Measurements from ENCODE around the gene MIER2. TPM values are rescaled to one million over a fixed set of nuclear protein-coding genes. Genes with fewer than 3 reads are reported as not detected.
"Not testable (repeated sequence)": the region's sequence is repeated elsewhere in the genome, so short reads cannot be mapped to it uniquely, and the experiment has no call there.

The MIER2 gene, protein sequence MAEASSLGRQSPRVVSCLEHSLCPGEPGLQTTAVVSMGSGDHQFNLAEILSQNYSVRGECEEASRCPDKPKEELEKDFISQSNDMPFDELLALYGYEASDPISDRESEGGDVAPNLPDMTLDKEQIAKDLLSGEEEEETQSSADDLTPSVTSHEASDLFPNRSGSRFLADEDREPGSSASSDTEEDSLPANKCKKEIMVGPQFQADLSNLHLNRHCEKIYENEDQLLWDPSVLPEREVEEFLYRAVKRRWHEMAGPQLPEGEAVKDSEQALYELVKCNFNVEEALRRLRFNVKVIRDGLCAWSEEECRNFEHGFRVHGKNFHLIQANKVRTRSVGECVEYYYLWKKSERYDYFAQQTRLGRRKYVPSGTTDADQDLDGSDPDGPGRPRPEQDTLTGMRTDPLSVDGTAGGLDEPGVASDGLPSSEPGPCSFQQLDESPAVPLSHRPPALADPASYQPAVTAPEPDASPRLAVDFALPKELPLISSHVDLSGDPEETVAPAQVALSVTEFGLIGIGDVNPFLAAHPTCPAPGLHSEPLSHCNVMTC
- total RNA-seq: 30.7 TPM

DNA sequence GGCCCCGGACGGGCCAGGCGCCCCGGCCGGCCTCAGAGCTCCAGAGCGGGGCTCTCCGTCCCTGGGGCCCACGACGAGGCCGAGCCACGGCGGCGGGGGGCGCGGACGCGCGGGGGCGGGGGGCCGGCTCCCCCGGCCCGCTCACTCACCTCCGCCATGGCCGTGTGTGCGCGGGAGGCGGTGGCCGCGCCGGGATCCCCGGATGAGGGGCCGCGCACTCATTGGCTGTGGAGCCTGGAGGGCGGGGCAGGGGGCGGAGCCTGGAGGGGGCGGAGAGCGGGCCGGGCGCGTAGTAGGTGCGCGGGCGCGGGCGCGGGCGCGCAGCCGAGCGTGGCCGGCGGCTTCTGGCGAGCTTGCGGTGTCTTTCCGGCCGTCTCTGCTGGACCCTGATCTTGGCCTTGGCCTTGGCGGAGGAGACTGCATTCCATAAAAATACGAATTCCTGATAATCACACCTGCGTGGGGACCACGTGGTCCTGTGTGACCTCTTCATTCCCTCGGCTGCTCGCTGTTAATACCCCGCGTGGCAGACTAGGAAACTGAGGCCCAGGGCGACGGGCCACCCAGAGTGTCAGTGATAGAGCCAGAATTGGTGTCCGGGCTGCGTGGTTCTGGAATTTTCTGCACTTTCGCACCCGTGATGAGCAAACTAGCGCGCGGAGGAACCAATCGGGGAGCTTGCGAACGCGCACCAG, at the start of gene MIER2:
Gene MIER2, minus strand, starts transcription at position 172 of the 695 bp plus-strand sequence. Its CDS starts 14 bp downstream, at position 158.
- Histone ChIP-seq H3K27me3 (no peaks in the 10 kb centered on the region), H3K27ac (peak within 1 kb of the TSS; percentile 85), H3K4me3 (peak within 1 kb of the TSS; percentile 85 to 90), H3K9me3 (no peaks in the 10 kb centered on the region), H3K36me3 (no peaks in the 10 kb centered on the region), H3K4me1 (peaks cover 44% of the 10 kb centered on the region)
- TF ChIP-seq, protein P1, sequence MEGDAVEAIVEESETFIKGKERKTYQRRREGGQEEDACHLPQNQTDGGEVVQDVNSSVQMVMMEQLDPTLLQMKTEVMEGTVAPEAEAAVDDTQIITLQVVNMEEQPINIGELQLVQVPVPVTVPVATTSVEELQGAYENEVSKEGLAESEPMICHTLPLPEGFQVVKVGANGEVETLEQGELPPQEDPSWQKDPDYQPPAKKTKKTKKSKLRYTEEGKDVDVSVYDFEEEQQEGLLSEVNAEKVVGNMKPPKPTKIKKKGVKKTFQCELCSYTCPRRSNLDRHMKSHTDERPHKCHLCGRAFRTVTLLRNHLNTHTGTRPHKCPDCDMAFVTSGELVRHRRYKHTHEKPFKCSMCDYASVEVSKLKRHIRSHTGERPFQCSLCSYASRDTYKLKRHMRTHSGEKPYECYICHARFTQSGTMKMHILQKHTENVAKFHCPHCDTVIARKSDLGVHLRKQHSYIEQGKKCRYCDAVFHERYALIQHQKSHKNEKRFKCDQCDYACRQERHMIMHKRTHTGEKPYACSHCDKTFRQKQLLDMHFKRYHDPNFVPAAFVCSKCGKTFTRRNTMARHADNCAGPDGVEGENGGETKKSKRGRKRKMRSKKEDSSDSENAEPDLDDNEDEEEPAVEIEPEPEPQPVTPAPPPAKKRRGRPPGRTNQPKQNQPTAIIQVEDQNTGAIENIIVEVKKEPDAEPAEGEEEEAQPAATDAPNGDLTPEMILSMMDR (IDR thresholded peaks at IDR 0.05): no peak
- TF ChIP-seq POLR2A (IDR thresholded peaks at IDR 0.05) (no peak), POLR2AphosphoS5 (IDR thresholded peaks at IDR 0.05; ENCODE audit: insufficient read depth in 1 of 2, low read depth in 1 of 2) (peak in 1 of 2 donors; percentile 32)
- DNase-seq (ENCODE audit: extremely low spot score in 2 of 2): no peak
- intact Hi-C loops (cut with DNase I): no loop called here

DNA sequence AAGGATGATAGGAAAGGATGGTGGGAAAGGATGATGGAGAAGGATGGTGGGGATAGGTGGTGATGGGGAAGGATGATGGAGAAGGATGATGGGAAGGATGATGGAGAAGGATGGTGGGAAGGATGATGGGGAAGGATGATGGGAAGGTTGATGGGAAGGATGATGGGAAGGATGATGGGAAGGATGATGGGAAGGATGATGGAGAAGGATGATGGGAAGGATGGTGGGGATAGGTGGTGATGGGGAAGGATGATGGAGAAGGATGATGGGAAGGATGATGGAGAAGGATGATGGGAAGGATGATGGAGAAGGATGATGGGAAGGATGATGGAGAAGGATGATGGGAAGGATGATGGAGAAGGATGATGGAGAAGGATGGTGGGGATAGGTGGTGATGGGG, 49.0 kb upstream of the MIER2 start:
- intact Hi-C loops (cut with DNase I); H3K9me3 ChIP-seq; H3K4me1 ChIP-seq; H3K27me3 ChIP-seq; H3K4me3 ChIP-seq; H3K27ac ChIP-seq; H3K36me3 ChIP-seq; DNase-seq (ENCODE audit: extremely low spot score in 2 of 2): not testable (repeated sequence)

DNA sequence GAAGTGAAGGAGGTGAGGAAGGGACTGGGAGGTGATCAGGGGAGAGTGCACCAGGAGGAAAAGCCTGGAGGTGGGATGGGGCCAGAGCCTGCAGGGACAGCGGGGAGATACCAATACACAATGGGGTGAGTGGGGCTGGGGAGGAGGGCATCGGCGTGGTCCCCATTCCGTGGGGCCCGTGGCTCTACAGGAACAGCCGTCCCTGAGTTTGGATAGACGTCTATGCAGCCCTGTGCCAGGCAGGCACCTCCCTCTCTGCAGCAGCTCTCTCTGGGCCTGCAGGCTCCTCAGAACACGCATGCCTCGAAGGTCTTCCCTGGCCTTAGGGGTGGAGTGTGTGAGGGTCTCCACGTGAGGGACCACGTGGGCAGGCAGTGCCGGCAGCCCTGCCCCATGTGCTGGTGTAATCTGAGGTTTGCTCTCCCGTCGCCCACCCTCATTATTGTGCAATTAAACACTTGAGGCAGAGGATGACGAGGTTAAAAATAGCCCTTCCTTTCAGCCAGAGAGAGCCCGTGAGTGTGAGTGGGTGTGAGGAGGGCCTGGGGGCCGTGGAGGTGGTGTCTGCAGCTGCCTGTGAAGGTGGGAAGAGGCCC, 47.9 kb upstream of the MIER2 start:
- Histone ChIP-seq H3K27ac (no peak overlapping the region), H3K27me3 (no peaks in the 10 kb centered on the region), H3K9me3 (no peaks in the 10 kb centered on the region), H3K36me3 (no peaks in the 10 kb centered on the region), H3K4me1 (no peaks in the 10 kb centered on the region), H3K4me3 (no peak overlapping the region)
- intact Hi-C loops (cut with DNase I): no loop called here
- no peak for TF ChIP-seq POLR2AphosphoS5 (IDR thresholded peaks at IDR 0.05; ENCODE audit: insufficient read depth in 1 of 2, low read depth in 1 of 2)
- TF ChIP-seq, protein P1 (IDR thresholded peaks at IDR 0.05): no peak
- TF ChIP-seq POLR2A (IDR thresholded peaks at IDR 0.05): no peak
- no peak for DNase-seq (ENCODE audit: extremely low spot score in 2 of 2)

DNA sequence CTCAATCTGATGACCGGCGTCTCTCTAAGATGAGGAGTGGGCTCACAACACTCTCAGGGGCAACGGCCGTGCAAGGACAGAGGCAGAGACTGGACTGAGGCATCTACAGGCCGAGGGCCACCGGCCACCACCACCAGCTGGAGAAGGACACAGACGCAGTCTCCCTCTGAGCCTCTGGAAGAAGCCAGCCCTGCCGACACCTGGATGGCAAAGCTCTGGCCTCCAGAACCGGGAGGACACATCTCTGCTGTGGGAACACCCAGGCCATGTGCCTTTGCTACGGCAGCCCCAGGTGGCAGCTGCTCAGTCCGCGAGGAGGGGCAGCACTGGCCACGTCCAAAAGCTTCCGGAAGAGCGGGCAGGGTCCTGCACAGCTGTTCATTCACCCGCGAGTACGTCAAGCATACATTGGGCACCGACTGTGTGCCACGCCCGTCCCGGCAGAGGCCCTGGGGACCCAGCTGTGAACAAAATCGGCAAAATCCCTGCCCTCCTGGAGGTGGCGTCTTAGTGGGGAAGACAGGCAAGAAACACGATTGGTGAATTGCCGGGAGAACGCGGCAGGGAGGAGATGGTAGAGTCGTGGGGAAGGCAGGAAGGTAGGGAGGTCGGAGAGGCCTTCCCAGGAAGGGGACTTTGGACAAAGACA, 47.3 kb upstream of the MIER2 start:
- intact Hi-C loops (cut with DNase I): no loop called here
- Histone ChIP-seq H3K4me1 (no peaks in the 10 kb centered on the region), H3K27me3 (no peaks in the 10 kb centered on the region), H3K27ac (no peak overlapping the region), H3K4me3 (no peak overlapping the region), H3K9me3 (no peaks in the 10 kb centered on the region), H3K36me3 (no peaks in the 10 kb centered on the region)
- no peak for DNase-seq (ENCODE audit: extremely low spot score in 2 of 2)
- TF ChIP-seq POLR2AphosphoS5 (IDR thresholded peaks at IDR 0.05; ENCODE audit: insufficient read depth in 1 of 2, low read depth in 1 of 2) (no peak), POLR2A (IDR thresholded peaks at IDR 0.05) (no peak)
- TF ChIP-seq, protein P1 (IDR thresholded peaks at IDR 0.05): no peak

DNA sequence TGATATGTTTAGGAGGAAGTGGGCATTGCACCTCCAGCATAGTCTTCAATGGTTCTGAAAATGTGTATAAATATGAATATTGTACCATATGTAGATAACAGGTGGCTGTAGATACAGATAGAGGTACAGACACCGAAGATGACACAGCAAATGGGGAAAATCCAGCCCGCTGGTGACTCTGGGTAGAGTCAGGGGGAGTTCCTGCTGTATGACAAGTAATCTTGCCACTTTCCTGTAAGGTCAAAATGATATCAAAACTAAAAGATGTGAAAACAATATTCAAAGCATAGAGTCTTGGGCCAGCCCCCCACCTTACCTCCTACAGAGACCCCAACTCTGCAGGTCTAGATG, 46.6 kb upstream of the MIER2 start:
- DNase-seq (ENCODE audit: extremely low spot score in 2 of 2): no peak
- Histone ChIP-seq H3K36me3 (no peaks in the 10 kb centered on the region), H3K27ac (no peak overlapping the region), H3K9me3 (no peaks in the 10 kb centered on the region), H3K27me3 (no peaks in the 10 kb centered on the region), H3K4me1 (no peaks in the 10 kb centered on the region), H3K4me3 (no peak overlapping the region)
- intact Hi-C loops (cut with DNase I): no loop called here
- no peak for TF ChIP-seq POLR2A (IDR thresholded peaks at IDR 0.05)
- TF ChIP-seq POLR2AphosphoS5 (IDR thresholded peaks at IDR 0.05; ENCODE audit: insufficient read depth in 1 of 2, low read depth in 1 of 2): no peak
- TF ChIP-seq, protein P1 (IDR thresholded peaks at IDR 0.05): no peak

Data from vagina (tissue), 2 donors.